CD14-positive monocyte (primary cell): ENCODE data around the gene AOX1. TPM values are rescaled to one million over a fixed set of nuclear protein-coding genes. Genes with fewer than 3 reads are reported as not detected.

Source experiments
- DNase-seq, 3 donors: peaks; one replicate each; pipeline ENCODE4 v3.0.0-alpha.2; 2011 to 2022
- H2AFZ ChIP-seq: 2 replicates; pipeline ENCODE4 v1.6.0; 2012; ENCODE audit warnings: mild to moderate bottlenecking, low read depth, low read length, inconsistent platforms; ENCODE audit not compliant: insufficient read depth, poor library complexity, severe bottlenecking
- H3K27ac ChIP-seq, 2 donors: 1 replicate in 1 of 2; 2 replicates in 1 of 2; pipeline ENCODE4 v1.5.1; 2012 to 2013; ENCODE audit warnings: low read length in 2 of 2, control low read depth in 1 of 2, inconsistent platforms in 1 of 2, low read depth in 1 of 2, mild to moderate bottlenecking in 1 of 2
- H3K27me3 ChIP-seq, 2 donors: one replicate each; pipeline versions ENCODE4 v1.6.0 to v1.6.1; 2011 to 2013; ENCODE audit warnings: low read length in 2 of 2; ENCODE audit not compliant: control insufficient read depth in 2 of 2, insufficient read depth in 2 of 2
- H3K36me3 ChIP-seq, 2 donors: replicated peaks in 1 of 2; 1 replicate in 1 of 2; 2 replicates in 1 of 2; pipeline versions ENCODE4 v1.5.1 to v1.6.1; 2012 to 2013; ENCODE audit warnings: low read length in 2 of 2, control low read depth in 1 of 2, inconsistent platforms in 1 of 2, mild to moderate bottlenecking in 1 of 2; ENCODE audit not compliant: insufficient read depth in 2 of 2, control insufficient read depth in 1 of 2
- H3K4me1 ChIP-seq, 2 donors: 1 replicate in 1 of 2; 2 replicates in 1 of 2; pipeline versions ENCODE4 v1.5.1 to v1.6.1; 2012 to 2013; ENCODE audit warnings: low read length in 2 of 2, control low read depth in 1 of 2, inconsistent platforms in 1 of 2, mild to moderate bottlenecking in 1 of 2, moderate library complexity in 1 of 2; ENCODE audit not compliant: insufficient read depth in 2 of 2, control insufficient read depth in 1 of 2
- H3K4me2 ChIP-seq: replicated peaks from 2 replicates; pipeline ENCODE3; 2012; ENCODE audit warnings: low read length, moderate library complexity, mild to moderate bottlenecking; ENCODE audit not compliant: poor library complexity, severe bottlenecking; ENCODE audit errors: extremely low read depth
- H3K4me3 ChIP-seq, 3 experiments: fragments of 200-600 bp in 1 of 3; sonication (generic) in 1 of 3; replicated peaks in 1 of 3; 1 replicate in 2 of 3; 2 replicates in 1 of 3; pipeline ENCODE4 v1.5.1; 2011 to 2013; ENCODE audit warnings: low read length in 3 of 3, mild to moderate bottlenecking in 3 of 3, control low read depth in 2 of 3, low read depth in 2 of 3, inconsistent platforms in 1 of 3, moderate library complexity in 1 of 3
- H3K79me2 ChIP-seq: 2 replicates; pipeline ENCODE4 v1.6.0; 2012; ENCODE audit warnings: mild to moderate bottlenecking, control low read depth, inconsistent platforms, low read length, moderate library complexity; ENCODE audit not compliant: insufficient read depth
- H3K9ac ChIP-seq: 2 replicates; pipeline ENCODE4 v1.6.0; 2017; ENCODE audit warnings: low read length, mild to moderate bottlenecking; ENCODE audit not compliant: insufficient read depth, poor library complexity, severe bottlenecking
- H3K9me3 ChIP-seq, 2 donors: replicated peaks in 1 of 2; 1 replicate in 1 of 2; 2 replicates in 1 of 2; pipeline versions ENCODE4 v1.5.1 to v1.6.1; 2012 to 2013; ENCODE audit warnings: low read length in 2 of 2, control low read depth in 1 of 2; ENCODE audit not compliant: control insufficient read depth in 1 of 2, insufficient read depth in 1 of 2
- H4K20me1 ChIP-seq: 2 replicates; pipeline ENCODE4 v1.6.0; 2012; ENCODE audit warnings: mild to moderate bottlenecking, low read length, control low read depth, moderate library complexity; ENCODE audit not compliant: insufficient read depth
- H3K27ac Mint-ChIP-seq, 7 donors: one replicate each; pipeline ENCODE4 v1.8.0; 2020; ENCODE audit warnings: mild to moderate bottlenecking in 7 of 7, mixed read lengths in 7 of 7, moderate library complexity in 6 of 7, inconsistent platforms in 2 of 7
- H3K27me3 Mint-ChIP-seq, 3 donors: one replicate each; pipeline ENCODE4 v1.8.0; 2021 to 2022; ENCODE audit warnings: low read depth in 3 of 3, mild to moderate bottlenecking in 3 of 3, mixed read lengths in 3 of 3, moderate library complexity in 3 of 3, inconsistent platforms in 1 of 3
- H3K36me3 Mint-ChIP-seq, 2 donors: one replicate each; pipeline ENCODE4 v1.8.0; 2020; ENCODE audit warnings: mixed read lengths in 2 of 2, inconsistent platforms in 1 of 2, mild to moderate bottlenecking in 1 of 2
- H3K4me1 Mint-ChIP-seq: one replicate; pipeline ENCODE4 v1.8.0; 2020; ENCODE audit warnings: mild to moderate bottlenecking, mixed read lengths
- H3K4me3 Mint-ChIP-seq, 2 donors: one replicate each; pipeline ENCODE4 v1.8.0; 2020; ENCODE audit warnings: mild to moderate bottlenecking in 2 of 2, mixed read lengths in 2 of 2, moderate library complexity in 1 of 2
- H3K9me3 Mint-ChIP-seq, 7 donors: one replicate each; pipeline ENCODE4 v1.8.0; 2020 to 2022; ENCODE audit warnings: mixed read lengths in 7 of 7, mild to moderate bottlenecking in 6 of 7, moderate library complexity in 6 of 7, inconsistent platforms in 2 of 7
- CTCF ChIP-seq: fragments of 200-600 bp; IDR thresholded peaks from one replicate; pipeline ENCODE4 v1.8.0; 2022; ENCODE audit warnings: antibody characterized with exemption, mild to moderate bottlenecking
- WGBS: methylation state at CpG from one replicate; pipeline ENCODE4 v1.1.5; 2013; ENCODE audit warnings: missing lambda C conversion rate; ENCODE audit not compliant: insufficient coverage; 5-methylcytosine and 5-hydroxymethylcytosine counted together
- intact Hi-C, 2 donors: fragments of 100-400 bp; cut with micrococcal nuclease; formaldehyde crosslinking; loops; one replicate each; pipeline versions ENCODE4 v1.15.0 to v1.15.1; 2023
- polyA plus RNA-seq, 3 donors: library from polyadenylated mRNA; depleted of rRNA in 1 of 3; unstranded in 2 of 3; stranded (reverse) in 1 of 3; fragments of 300-500 nt in 2 of 3; fragments of >200 nt in 1 of 3; fragmentation: Illumina TruSeq in 2 of 3; gene quantifications; 1 replicate in 2 of 3; 2 replicates in 1 of 3; pipeline ENCODE4 v1.2.3, GENCODE V29; 2012 to 2021

AOX1 gene
- polyA plus RNA-seq, 3 donors: 0.16 TPM; not detected in 2

- H3K27ac Mint-ChIP-seq: peak overlapping the region in 1 of 7 donors; percentile 41
Measured at GRCh38 chr2:200705305-200706041, 119.7 kb downstream of the AOX1 start.

GRCh38 chr2:200708943-200709342 lies 123.1 kb downstream of the AOX1 start:
- no peak for TF ChIP-seq CTCF
- peaks cover 0 to 4% (median 0%) of the 10 kb centered on the region in 3 donors for H3K27me3 Mint-ChIP-seq
- Histone ChIP-seq H4K20me1 (no peaks in the 10 kb centered on the region), H2AFZ (no peak overlapping the region), H3K9ac (no peak overlapping the region), H3K4me1 (peaks cover 5 to 6% of the 10 kb centered on the region in 2 donors), H3K27ac (no peak overlapping the region), H3K4me2 (no peak overlapping the region), H3K79me2 (no peaks in the 10 kb centered on the region), H3K36me3 (no peaks in the 10 kb centered on the region), H3K27me3 (no peaks in the 10 kb centered on the region), H3K9me3 (no peaks in the 10 kb centered on the region), H3K4me3 (no peak overlapping the region)
- no peaks in the 10 kb centered on the region for H3K36me3 Mint-ChIP-seq
- DNase-seq: no peak
- no peaks in the 10 kb centered on the region for H3K9me3 Mint-ChIP-seq
- intact Hi-C loops: loop anchor here in 1 of 2 donors (10.0 kb wide), 1 partner anchor 724 kb away; no protein-coding TSS in a partner anchor
- peaks cover 8% of the 10 kb centered on the region for H3K4me1 Mint-ChIP-seq
- WGBS: no CpG with 5 or more reads among the region's 1 CpG
- H3K4me3 Mint-ChIP-seq: no peak overlapping the region
- H3K27ac Mint-ChIP-seq: no peak overlapping the region

More at GRCh38 chr2:200705305-200706041, 119.7 kb downstream of the AOX1 start:
- Histone ChIP-seq H2AFZ (no peak overlapping the region), H3K36me3 (no peaks in the 10 kb centered on the region), H3K4me2 (no peak overlapping the region), H3K4me3 (no peak overlapping the region), H3K4me1 (no peaks in the 10 kb centered on the region), H3K9me3 (no peaks in the 10 kb centered on the region), H3K27me3 (no peaks in the 10 kb centered on the region), H3K79me2 (no peaks in the 10 kb centered on the region), H3K27ac (no peak overlapping the region), H4K20me1 (no peaks in the 10 kb centered on the region), H3K9ac (no peak overlapping the region)
- intact Hi-C loops: loop anchor here in 1 of 2 donors (10.0 kb wide), 1 partner anchor 721 kb away; no protein-coding TSS in a partner anchor
- WGBS: 100% methylated on average over 1 of the region's 3 CpGs
- Mint-ChIP-seq H3K36me3 (no peaks in the 10 kb centered on the region), H3K9me3 (no peaks in the 10 kb centered on the region), H3K4me3 (no peak overlapping the region), H3K27me3 (peaks cover 0 to 4% (median 0%) of the 10 kb centered on the region in 3 donors), H3K4me1 (peaks cover 2% of the 10 kb centered on the region)
- no peak for DNase-seq
- no peak for TF ChIP-seq CTCF
